Uterus (tissue), 2 donors: Measurements from ENCODE around the gene INMT.

ENCODE experiments used
- POLR2A ChIP-seq, 2 donors: fragments of 450-650 bp; IDR thresholded peaks; one replicate each; pipeline ENCODE4 v1.6.1; 2016; ENCODE audit warnings: antibody characterized with exemption in 2 of 2, mild to moderate bottlenecking in 1 of 2, moderate library complexity in 1 of 2
- TF ChIP-seq, protein P1 (sequence below), 4 experiments: fragments of 200-600 bp in 2 of 4; fragments of 450-650 bp in 2 of 4; sonication (generic) in 2 of 4; IDR thresholded peaks; one replicate each; pipeline ENCODE4 v1.5.1; 2016 to 2019; ENCODE audit warnings: antibody characterized with exemption in 4 of 4, mild to moderate bottlenecking in 2 of 4, moderate library complexity in 1 of 4

DNA sequence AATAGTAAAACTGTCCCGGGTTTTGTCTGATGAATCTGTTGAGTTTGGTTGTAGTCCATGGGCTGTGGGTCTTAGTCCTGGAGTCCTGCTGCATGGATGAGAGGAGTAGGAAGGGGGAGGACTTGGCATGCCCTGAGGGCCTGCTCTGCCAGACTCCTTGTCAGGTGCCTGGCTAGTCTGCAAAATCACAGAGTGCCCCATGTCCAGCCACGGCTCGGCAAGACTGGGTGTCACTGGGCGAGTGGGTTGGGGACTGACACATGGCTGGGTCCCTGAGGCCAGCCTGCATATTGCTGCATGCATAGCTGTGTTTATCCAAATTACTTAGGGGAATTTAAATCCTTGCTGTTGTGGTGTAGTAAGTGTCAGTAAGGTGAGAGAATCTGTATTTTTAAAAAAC, 29.0 kb downstream of the INMT start:
- TF ChIP-seq, protein P1, sequence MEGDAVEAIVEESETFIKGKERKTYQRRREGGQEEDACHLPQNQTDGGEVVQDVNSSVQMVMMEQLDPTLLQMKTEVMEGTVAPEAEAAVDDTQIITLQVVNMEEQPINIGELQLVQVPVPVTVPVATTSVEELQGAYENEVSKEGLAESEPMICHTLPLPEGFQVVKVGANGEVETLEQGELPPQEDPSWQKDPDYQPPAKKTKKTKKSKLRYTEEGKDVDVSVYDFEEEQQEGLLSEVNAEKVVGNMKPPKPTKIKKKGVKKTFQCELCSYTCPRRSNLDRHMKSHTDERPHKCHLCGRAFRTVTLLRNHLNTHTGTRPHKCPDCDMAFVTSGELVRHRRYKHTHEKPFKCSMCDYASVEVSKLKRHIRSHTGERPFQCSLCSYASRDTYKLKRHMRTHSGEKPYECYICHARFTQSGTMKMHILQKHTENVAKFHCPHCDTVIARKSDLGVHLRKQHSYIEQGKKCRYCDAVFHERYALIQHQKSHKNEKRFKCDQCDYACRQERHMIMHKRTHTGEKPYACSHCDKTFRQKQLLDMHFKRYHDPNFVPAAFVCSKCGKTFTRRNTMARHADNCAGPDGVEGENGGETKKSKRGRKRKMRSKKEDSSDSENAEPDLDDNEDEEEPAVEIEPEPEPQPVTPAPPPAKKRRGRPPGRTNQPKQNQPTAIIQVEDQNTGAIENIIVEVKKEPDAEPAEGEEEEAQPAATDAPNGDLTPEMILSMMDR (IDR thresholded peaks at IDR 0.05): no peak
- no peak for TF ChIP-seq POLR2A (IDR thresholded peaks at IDR 0.05)
